ENCODE results near the gene SLC30A7. TPM values are rescaled to one million over a fixed set of nuclear protein-coding genes. Genes with fewer than 3 reads are reported as not detected.
"Not testable (repeated sequence)": the region's sequence is repeated elsewhere in the genome, so short reads cannot be mapped to it uniquely, and the experiment has no call there.

Gene SLC30A7
- total RNA-seq, 1 experiment from 2014 or later, result 55.0 TPM

- ChIA-PET POLR2A (no interaction called here), CTCF (interaction anchor here (0.6 kb wide), 1 partner anchor 86 kb away, joined by 3 read pairs; no protein-coding TSS in a partner anchor)
- Mint-ChIP-seq H3K4me1 (ENCODE audit: insufficient read depth, unreplicated experiment) (peaks cover 14% of the 10 kb centered on the region), H3K4me3 (ENCODE audit: unreplicated experiment) (no peak overlapping the region), H3K36me3 (ENCODE audit: insufficient read depth, unreplicated experiment) (peaks cover 30% of the 10 kb centered on the region), H3K9me3 (ENCODE audit: unreplicated experiment) (no peaks in the 10 kb centered on the region), H3K27ac (ENCODE audit: low read depth, unreplicated experiment) (no peak overlapping the region), H3K27me3 (ENCODE audit: insufficient read depth, unreplicated experiment) (no peaks in the 10 kb centered on the region)
- no peak for TF ChIP-seq CTCF (IDR thresholded peaks at IDR 0.05; ENCODE audit: unreplicated experiment)
- intact Hi-C loops (cut with micrococcal nuclease), result no loop called here
- no peak for DNase-seq (ENCODE audit: unreplicated experiment)
- BruUV-seq (replicated peaks), result no TSS peak
Observed at GRCh38 chr1:100952104-100952745, 56.3 kb downstream of the SLC30A7 start.

GRCh38 chr1:100952970-100953369 lies 57.1 kb downstream of the SLC30A7 start:
- CTCF ChIA-PET, result interaction anchor here (0.6 to 1.3 kb wide), 3 partner anchors 85 to 336 kb away, joined by 3 to 6 read pairs (median 3); no protein-coding TSS in a partner anchor

GRCh38 chr1:100953960-100954730 lies 58.3 kb downstream of the SLC30A7 start:
- BruUV-seq (replicated peaks), result no TSS peak
- Mint-ChIP-seq H3K4me1 (ENCODE audit: insufficient read depth, unreplicated experiment) (peaks cover 8% of the 10 kb centered on the region), H3K27ac (ENCODE audit: low read depth, unreplicated experiment) (no peak overlapping the region), H3K9me3 (ENCODE audit: unreplicated experiment) (no peaks in the 10 kb centered on the region), H3K36me3 (ENCODE audit: insufficient read depth, unreplicated experiment) (peaks cover 29% of the 10 kb centered on the region), H3K27me3 (ENCODE audit: insufficient read depth, unreplicated experiment) (no peaks in the 10 kb centered on the region), H3K4me3 (ENCODE audit: unreplicated experiment) (no peak overlapping the region)
- TF ChIP-seq CTCF (IDR thresholded peaks at IDR 0.05; ENCODE audit: unreplicated experiment), result no peak
- intact Hi-C loops (cut with micrococcal nuclease), result no loop called here
- ChIA-PET POLR2A (interaction anchor here (1.0 to 1.7 kb wide), 2 partner anchors 50 to 70 kb away, joined by 4 read pairs; no protein-coding TSS in a partner anchor), CTCF (interaction anchor here (0.5 to 1.3 kb wide), 3 partner anchors 13 to 335 kb away, joined by 3 to 6 read pairs (median 3); no protein-coding TSS in a partner anchor)
- DNase-seq (ENCODE audit: unreplicated experiment), result no peak

More at GRCh38 chr1:100952970-100953369, 57.1 kb downstream of the SLC30A7 start:
- H3K27me3 Mint-ChIP-seq (ENCODE audit: insufficient read depth, unreplicated experiment); intact Hi-C loops (cut with micrococcal nuclease); BruUV-seq (replicated peaks); H3K9me3 Mint-ChIP-seq (ENCODE audit: unreplicated experiment); H3K4me3 Mint-ChIP-seq (ENCODE audit: unreplicated experiment): not testable (repeated sequence)
- POLR2A ChIA-PET, result interaction anchor here (1.0 to 1.7 kb wide), 2 partner anchors 52 to 71 kb away, joined by 4 read pairs; no protein-coding TSS in a partner anchor
- peaks cover 14% of the 10 kb centered on the region for H3K4me1 Mint-ChIP-seq (ENCODE audit: insufficient read depth, unreplicated experiment)
- peak overlapping the region; percentile 3 for H3K27ac Mint-ChIP-seq (ENCODE audit: low read depth, unreplicated experiment)
- H3K36me3 Mint-ChIP-seq (ENCODE audit: insufficient read depth, unreplicated experiment), result peaks cover 30% of the 10 kb centered on the region
- peak; percentile 6 for DNase-seq (ENCODE audit: unreplicated experiment)

DNA sequence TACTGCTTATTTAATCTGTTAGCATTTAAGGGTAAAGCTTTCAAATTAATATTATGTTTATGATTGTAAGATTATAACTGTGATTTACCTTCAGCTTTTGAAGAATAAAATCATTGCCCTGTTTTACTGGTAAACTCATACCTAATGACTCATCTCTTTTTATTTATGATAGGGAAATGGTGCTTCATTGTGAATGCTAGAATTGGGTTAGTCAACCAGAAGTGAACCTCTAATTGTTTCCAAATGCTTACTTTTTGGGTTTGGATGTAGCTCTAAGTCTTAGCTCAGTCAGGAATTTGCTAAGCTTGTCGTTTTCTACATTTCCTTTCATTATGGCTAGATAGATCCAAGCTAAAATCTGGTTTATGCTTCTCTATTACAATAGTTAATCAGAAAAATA lies 59.4 kb downstream of the SLC30A7 start:
- TF ChIP-seq CTCF (IDR thresholded peaks at IDR 0.05; ENCODE audit: unreplicated experiment), result no peak
- intact Hi-C loops (cut with micrococcal nuclease), result no loop called here
- no peaks in the 10 kb centered on the region for H3K9me3 Mint-ChIP-seq (ENCODE audit: unreplicated experiment)
- BruUV-seq (replicated peaks), result no TSS peak
- ChIA-PET POLR2A (interaction anchor here (0.6 to 1.5 kb wide), 4 partner anchors 15 to 69 kb away, joined by 3 to 4 read pairs (median 4); no protein-coding TSS in a partner anchor), CTCF (interaction anchor here (0.9 to 1.0 kb wide), 2 partner anchors 23 to 333 kb away, joined by 4 to 6 read pairs; no protein-coding TSS in a partner anchor)
- peaks cover 35% of the 10 kb centered on the region for H3K36me3 Mint-ChIP-seq (ENCODE audit: insufficient read depth, unreplicated experiment)
- no peak overlapping the region for H3K4me3 Mint-ChIP-seq (ENCODE audit: unreplicated experiment)
- H3K27ac Mint-ChIP-seq (ENCODE audit: low read depth, unreplicated experiment), result no peak overlapping the region
- DNase-seq (ENCODE audit: unreplicated experiment), result peak; percentile 38
- peaks cover 10% of the 10 kb centered on the region for H3K4me1 Mint-ChIP-seq (ENCODE audit: insufficient read depth, unreplicated experiment)
- H3K27me3 Mint-ChIP-seq (ENCODE audit: insufficient read depth, unreplicated experiment), result no peaks in the 10 kb centered on the region

All from MCF 10A (cell line).